ENCODE results near the gene AFAP1L2. TPM values are rescaled to one million over a fixed set of nuclear protein-coding genes. Genes with fewer than 3 reads are reported as not detected.

AFAP1L2 gene
- total and polyA plus RNA-seq, 2 experiments from 2014 or later, result 0.75 to 3.8 TPM

- TF ChIP-seq, protein P1, sequence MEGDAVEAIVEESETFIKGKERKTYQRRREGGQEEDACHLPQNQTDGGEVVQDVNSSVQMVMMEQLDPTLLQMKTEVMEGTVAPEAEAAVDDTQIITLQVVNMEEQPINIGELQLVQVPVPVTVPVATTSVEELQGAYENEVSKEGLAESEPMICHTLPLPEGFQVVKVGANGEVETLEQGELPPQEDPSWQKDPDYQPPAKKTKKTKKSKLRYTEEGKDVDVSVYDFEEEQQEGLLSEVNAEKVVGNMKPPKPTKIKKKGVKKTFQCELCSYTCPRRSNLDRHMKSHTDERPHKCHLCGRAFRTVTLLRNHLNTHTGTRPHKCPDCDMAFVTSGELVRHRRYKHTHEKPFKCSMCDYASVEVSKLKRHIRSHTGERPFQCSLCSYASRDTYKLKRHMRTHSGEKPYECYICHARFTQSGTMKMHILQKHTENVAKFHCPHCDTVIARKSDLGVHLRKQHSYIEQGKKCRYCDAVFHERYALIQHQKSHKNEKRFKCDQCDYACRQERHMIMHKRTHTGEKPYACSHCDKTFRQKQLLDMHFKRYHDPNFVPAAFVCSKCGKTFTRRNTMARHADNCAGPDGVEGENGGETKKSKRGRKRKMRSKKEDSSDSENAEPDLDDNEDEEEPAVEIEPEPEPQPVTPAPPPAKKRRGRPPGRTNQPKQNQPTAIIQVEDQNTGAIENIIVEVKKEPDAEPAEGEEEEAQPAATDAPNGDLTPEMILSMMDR (IDR thresholded peaks at IDR 0.05; ENCODE audit: low read depth, low read length), result no peak
- Histone ChIP-seq H3K27ac (no peak overlapping the region), H3K4me1 (ENCODE audit: low read depth) (no peaks in the 10 kb centered on the region), H3K27me3 (no peaks in the 10 kb centered on the region), H3K4me3 (no peak overlapping the region), H3K36me3 (no peaks in the 10 kb centered on the region), H3K9me3 (ENCODE audit: low read depth) (no peaks in the 10 kb centered on the region)
- DNase-seq (ENCODE audit: low read depth in 1 of 2, low spot score in 1 of 2), result no peak
Measured at GRCh38 chr10:114386452-114386851, 17.9 kb downstream of the AFAP1L2 start.

DNA sequence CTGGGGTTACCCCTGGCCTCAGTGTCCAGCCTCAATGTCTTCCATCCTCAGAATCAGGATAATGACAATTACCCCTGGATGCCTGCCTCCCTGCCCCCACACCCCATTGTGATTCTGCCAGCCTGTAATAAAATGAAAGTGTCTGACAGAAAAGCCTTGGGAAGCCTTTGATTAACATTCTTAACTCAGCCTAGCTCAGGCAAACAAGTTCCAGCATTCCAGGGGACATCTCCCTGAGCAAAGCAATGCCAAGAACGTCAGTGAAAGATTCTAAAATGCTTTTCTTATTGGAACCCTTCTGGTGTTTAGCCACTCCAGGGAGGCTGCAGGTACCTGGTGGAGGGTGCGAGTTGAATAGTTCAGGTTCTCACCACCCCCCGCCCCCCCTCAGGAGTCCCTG is 18.7 kb downstream of the AFAP1L2 start:
- H3K27ac ChIP-seq, result no peak overlapping the region
- no peak for DNase-seq (ENCODE audit: low read depth in 1 of 2, low spot score in 1 of 2)

DNA sequence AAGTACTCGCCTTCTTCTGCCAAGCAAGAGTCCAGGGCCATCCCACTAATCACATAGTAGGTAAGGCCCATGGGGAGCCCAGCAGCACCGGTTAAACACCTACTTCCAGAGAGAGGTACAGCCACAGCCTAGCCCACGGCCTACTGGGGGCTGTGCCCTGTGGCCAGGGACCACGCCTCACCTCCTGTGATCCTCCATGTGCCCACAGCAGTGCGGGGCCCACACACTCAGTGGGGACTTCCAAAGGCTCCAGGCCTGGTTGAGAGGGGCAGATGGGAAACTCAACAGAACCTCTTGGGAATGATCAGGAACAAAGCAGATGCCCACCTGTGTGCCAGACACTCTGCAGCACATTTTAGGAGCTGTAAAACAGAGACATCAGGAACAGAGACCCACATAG is 19.7 kb downstream of the AFAP1L2 start:
- Histone ChIP-seq H3K9me3 (ENCODE audit: low read depth) (no peaks in the 10 kb centered on the region), H3K4me3 (no peak overlapping the region), H3K36me3 (no peaks in the 10 kb centered on the region), H3K27me3 (no peaks in the 10 kb centered on the region), H3K4me1 (ENCODE audit: low read depth) (no peaks in the 10 kb centered on the region), H3K27ac (no peak overlapping the region)
- DNase-seq (ENCODE audit: low read depth in 1 of 2, low spot score in 1 of 2), result no peak
- TF ChIP-seq, protein P1 (IDR thresholded peaks at IDR 0.05; ENCODE audit: low read depth, low read length), result no peak

More for the DNA sequence above, 18.7 kb downstream of the AFAP1L2 start:
- no peaks in the 10 kb centered on the region for H3K36me3 ChIP-seq
- no peak overlapping the region for H3K4me3 ChIP-seq
- no peaks in the 10 kb centered on the region for H3K9me3 ChIP-seq (ENCODE audit: low read depth)
- no peaks in the 10 kb centered on the region for H3K27me3 ChIP-seq
- H3K4me1 ChIP-seq (ENCODE audit: low read depth), result no peaks in the 10 kb centered on the region
- TF ChIP-seq, protein P1 (IDR thresholded peaks at IDR 0.05; ENCODE audit: low read depth, low read length), result no peak

- no peak for DNase-seq (ENCODE audit: low read depth in 1 of 2, low spot score in 1 of 2)
- no peak overlapping the region for H3K4me3 ChIP-seq
- no peaks in the 10 kb centered on the region for H3K4me1 ChIP-seq (ENCODE audit: low read depth)
- no peaks in the 10 kb centered on the region for H3K36me3 ChIP-seq
- no peaks in the 10 kb centered on the region for H3K9me3 ChIP-seq (ENCODE audit: low read depth)
- H3K27me3 ChIP-seq, result no peaks in the 10 kb centered on the region
- H3K27ac ChIP-seq, result no peak overlapping the region
- TF ChIP-seq, protein P1 (IDR thresholded peaks at IDR 0.05; ENCODE audit: low read depth, low read length), result no peak
Measured at GRCh38 chr10:114384181-114384580, 20.1 kb downstream of the AFAP1L2 start.

- Histone ChIP-seq H3K4me3 (no peak overlapping the region), H3K36me3 (no peaks in the 10 kb centered on the region), H3K27me3 (no peaks in the 10 kb centered on the region), H3K4me1 (ENCODE audit: low read depth) (no peaks in the 10 kb centered on the region), H3K9me3 (ENCODE audit: low read depth) (no peaks in the 10 kb centered on the region), H3K27ac (no peak overlapping the region)
- no peak for DNase-seq (ENCODE audit: low read depth in 1 of 2, low spot score in 1 of 2)
- TF ChIP-seq, protein P1 (IDR thresholded peaks at IDR 0.05; ENCODE audit: low read depth, low read length), result no peak
Measured at GRCh38 chr10:114380797-114381196, 23.5 kb downstream of the AFAP1L2 start.

- no peaks in the 10 kb centered on the region for H3K27me3 ChIP-seq
- H3K4me3 ChIP-seq, result no peak overlapping the region
- no peak overlapping the region for H3K27ac ChIP-seq
- DNase-seq (ENCODE audit: low read depth in 1 of 2, low spot score in 1 of 2), result no peak
- no peaks in the 10 kb centered on the region for H3K9me3 ChIP-seq (ENCODE audit: low read depth)
- H3K36me3 ChIP-seq, result no peaks in the 10 kb centered on the region
- TF ChIP-seq, protein P1 (IDR thresholded peaks at IDR 0.05; ENCODE audit: low read depth, low read length), result no peak
- no peaks in the 10 kb centered on the region for H3K4me1 ChIP-seq (ENCODE audit: low read depth)
Measured at GRCh38 chr10:114380060-114380459, 24.2 kb downstream of the AFAP1L2 start.

Measured in cardiac muscle cell (in vitro differentiated cells and primary cell).